HG02981 (cell line): ENCODE measurements around the gene CYLD.

ENCODE experiments used
- ATAC-seq: cut with Tn5 transposase; IDR thresholded peaks from one replicate; pipeline ENCODE4 v1.9.1; 2021; ENCODE audit warnings: mild to moderate bottlenecking, moderate library complexity; ENCODE audit not compliant: unreplicated experiment

CYLD gene

GRCh38 chr16:50776037-50776436 lies 34.2 kb downstream of the CYLD start:
- ATAC-seq, result no peak

GRCh38 chr16:50778284-50779163 lies 36.6 kb downstream of the CYLD start:
- ATAC-seq, result no peak

GRCh38 chr16:50781043-50781442 lies 39.2 kb downstream of the CYLD start:
- no peak for ATAC-seq

DNA sequence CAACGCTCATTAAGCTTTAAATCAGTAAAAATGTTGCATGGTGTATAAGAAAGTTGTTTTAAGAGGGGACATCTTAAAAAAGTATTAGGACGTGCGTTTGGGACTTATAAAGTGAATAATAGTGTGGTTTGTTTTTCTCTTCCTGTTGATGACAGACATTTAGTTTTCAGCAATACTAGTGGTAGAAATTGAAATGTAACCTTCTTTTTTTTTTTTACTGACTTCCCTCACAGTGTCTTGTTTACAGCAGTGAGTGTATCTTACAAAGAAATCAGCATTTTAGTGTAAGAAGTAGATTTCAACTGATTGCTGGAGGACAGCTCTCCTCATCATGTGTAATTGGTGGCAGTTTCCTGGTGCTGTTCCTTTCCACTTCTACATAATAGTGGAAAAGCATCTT lies 39.6 kb downstream of the CYLD start:
- ATAC-seq, result no peak

DNA sequence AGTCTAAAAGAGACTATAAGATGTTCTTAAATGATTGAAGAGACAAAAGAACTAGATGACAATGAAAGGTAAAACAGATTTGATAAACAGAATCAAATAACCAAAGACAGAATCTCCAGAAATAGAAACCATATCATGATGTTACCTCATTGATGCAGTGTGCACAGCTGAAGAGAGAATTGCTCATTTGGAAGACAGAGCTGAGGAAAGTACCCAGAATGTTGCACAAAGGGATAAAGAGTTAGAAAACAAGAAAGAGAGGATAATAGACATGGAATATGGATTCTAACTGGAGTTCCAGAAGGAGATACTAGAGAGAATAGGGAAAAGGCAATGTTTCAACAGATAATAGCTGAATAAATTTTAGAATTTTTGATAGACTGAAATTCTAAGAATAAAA lies 47.9 kb downstream of the CYLD start:
- ATAC-seq, result no peak

DNA sequence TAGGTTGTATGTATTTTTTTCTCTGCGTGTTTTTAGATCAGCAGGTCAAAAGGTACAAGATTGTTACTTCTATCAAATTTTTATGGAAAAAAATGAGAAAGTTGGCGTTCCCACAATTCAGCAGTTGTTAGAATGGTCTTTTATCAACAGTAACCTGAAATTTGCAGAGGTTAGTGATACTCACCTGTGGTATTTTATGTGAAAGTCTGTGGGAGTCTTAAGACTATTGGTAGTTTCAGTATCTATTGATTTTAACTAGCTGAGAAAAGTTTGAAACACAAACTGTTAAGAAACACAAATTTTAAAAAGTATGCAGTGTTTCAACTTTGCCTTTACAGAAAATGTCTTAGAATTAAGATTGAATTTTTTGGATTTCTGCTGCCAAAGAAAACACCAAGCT lies 49.6 kb downstream of the CYLD start:
- no peak for ATAC-seq

GRCh38 chr16:50796829-50797228 lies 54.9 kb downstream of the CYLD start:
- ATAC-seq, result no peak

DNA sequence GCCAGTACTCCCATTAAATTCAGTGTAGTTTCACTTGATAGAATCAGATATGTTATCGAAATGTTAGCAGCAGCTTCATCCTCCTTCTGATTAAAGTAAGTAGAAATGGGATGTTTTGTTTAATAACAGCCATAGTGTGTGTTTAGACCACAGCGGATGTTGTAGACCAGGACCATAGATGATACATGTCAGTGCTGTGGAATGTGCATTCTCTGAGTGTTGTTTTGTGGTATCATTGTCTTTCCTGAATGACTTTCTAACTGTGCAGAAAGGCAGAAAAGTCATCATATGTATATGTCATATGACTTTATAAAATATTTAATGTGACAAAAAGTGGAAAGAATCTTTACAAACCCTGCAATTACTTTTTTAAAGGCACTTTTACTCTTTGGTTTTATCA lies 55.6 kb downstream of the CYLD start:
- ATAC-seq, result no peak

DNA sequence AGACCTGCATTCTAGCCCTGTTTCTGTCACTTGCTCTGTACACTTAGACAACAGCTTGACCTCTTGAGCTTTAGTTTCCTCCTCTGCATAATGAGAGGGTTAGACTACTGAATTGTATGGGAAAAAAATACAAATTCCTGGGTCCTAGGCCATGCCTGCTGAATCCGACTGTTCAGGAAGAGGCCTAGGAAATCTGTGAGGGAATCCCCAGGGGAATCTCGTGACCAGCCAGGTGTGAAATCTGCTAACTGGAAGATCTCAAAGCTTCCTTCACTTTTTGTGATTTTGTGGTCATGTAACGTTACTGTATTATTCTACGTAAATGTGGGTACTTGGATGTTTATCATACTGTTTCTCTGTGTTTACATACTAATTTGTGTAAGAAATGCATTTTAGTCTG lies 58.2 kb downstream of the CYLD start:
- ATAC-seq, result no peak

DNA sequence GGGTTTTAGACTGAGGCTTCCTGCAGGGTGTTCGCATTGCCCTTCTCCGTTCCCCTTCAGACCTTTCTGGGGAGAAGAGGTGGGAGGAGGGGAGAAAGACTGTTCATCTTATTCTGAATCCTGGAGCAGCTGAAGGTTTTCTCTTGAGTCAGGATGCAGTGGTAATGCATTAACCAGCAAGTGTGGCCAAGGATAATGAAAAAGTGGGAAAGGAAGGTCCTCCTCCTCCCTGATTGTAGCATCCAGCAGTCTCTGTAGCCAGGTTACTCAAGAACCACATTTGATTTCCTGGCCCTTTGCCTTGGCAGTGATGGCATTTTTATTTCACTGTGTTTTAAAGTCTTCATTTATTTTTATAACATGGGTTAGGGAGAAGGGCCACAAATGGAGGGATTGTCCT lies 59.1 kb downstream of the CYLD start:
- no peak for ATAC-seq

DNA sequence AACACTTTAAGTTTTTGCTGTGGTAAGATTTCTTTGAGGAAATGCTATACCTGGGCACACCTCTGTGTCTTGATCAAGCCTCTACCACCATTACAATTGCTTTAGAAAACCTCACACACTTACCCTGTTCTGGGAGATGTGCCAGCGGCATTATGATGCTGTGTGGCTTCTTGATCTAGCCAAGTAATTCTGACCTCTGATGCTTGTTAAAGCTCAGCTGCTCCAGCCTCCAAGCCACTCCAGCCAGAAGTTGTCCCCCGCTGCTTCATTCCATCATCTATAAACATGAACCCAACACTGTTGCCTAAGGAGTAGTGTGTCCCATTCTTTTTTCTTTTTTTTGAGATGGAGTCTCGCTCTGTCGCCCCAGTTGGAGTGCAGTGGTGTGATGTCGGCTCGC lies 60.1 kb downstream of the CYLD start:
- ATAC-seq, result no peak

GRCh38 chr16:50802961-50803360 lies 61.1 kb downstream of the CYLD start:
- no peak for ATAC-seq

GRCh38 chr16:50804290-50804907 lies 62.5 kb downstream of the CYLD start:
- ATAC-seq, result no peak

- ATAC-seq, result peak; percentile 87
These were observed 64.5 kb downstream of the CYLD start for GRCh38 chr16:50806099-50807062.

- ATAC-seq, result no peak
These were observed 67.1 kb downstream of the CYLD start for GRCh38 chr16:50808929-50809538.

DNA sequence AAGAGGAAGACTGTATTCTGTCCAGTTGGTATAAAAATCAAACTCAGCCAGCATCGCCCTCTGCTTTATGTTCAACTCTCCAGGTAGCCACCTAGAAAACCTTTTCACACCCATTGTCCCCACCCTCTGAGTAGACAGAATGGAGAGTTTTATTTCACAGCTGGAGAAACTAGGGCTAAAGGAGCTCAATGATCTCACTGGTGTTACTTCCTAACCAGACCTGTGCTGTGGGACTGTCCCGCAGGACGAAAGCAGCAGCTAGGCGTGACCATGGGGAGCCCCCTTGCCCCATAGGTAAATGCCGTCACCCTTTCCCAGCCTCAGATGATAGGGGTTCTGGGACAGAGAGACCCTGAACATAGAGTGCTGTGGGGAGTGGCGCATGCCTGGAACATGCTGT lies 67.7 kb downstream of the CYLD start:
- ATAC-seq, result no peak

DNA sequence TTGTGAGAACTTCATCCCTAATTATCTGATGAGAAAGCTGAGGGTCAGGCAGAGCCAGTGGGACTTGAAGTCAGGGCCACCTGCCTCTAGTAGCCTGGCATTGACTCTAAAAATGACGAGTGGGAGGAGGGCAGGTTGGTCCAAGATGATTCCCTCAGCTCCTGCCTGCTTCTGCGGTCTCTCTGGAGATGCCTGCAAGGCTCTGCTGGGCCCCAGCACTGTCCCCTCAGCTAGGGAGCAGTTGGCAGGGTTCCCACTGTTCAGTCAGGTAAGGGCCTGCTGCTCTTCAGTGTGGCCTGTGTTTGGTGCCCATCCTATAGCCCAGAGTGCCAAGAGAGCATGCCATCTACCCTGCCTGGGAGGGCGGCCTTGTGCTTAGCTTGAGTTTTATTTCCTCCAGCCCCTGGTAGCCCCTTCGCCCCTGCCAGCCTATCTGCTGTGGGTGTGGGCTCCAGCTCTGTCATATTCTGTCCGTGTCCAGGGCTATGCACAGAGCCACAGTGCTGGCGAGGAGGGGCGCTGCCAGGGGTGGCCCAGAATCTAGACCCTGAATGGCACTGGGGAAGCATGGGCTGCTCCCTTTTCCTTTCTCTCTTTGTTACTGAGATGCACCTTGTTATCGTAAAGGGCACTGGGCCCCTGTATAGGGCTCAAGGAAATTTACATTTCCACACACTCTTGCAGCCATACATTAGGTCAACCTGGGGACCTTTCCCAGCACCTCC lies 68.5 kb downstream of the CYLD start:
- no peak for ATAC-seq

DNA sequence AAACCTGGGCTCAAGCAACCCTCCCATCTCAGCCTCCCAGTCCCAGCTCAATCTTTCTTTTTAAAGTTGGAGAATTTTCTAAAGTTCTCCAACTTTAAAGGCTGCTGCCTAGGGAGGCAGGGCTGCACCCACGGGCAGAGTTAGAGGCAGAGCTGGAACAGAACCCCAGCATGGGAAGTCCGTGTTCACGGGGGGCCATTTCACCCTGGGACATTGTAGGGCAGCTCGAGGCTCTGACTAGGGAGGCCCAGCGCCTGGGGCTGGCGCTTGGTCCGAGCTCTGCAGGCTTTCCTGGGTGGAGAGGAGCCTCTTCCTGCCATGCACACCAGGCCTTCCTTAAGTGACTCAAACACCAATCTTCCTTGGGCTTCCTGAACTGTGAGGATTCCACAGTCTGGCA lies 70.2 kb downstream of the CYLD start:
- ATAC-seq, result no peak

- no peak for ATAC-seq
These were observed 71.1 kb downstream of the CYLD start for GRCh38 chr16:50812876-50813466.

DNA sequence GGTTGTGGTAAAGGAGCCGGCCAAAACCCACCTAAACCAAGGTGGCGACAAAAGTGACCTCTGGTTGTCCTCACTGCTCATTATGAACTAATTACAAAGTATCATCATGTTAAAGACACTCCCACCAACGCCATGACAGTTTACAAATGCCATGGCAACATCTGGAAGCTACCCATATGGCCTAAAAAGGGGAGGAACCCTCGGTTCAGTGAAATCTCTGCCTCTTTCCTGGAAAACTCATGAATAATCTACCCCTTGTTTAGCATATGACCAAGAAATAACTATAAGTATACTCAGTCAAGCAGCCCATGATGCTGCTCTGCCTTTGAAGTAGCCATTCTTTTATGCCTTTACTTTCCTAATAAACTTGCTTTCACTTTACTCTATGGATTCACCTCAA lies 72.2 kb downstream of the CYLD start:
- no peak for ATAC-seq
